HG02763 (cell line): ENCODE results near the gene APOBEC3F.
"Not testable (repeated sequence)": the region's sequence is repeated elsewhere in the genome, so short reads cannot be mapped to it uniquely, and the experiment has no call there.

Experiments used
- ATAC-seq: cut with Tn5 transposase; IDR thresholded peaks from one replicate; pipeline ENCODE4 v1.9.1; 2021; ENCODE audit warnings: mild to moderate bottlenecking, moderate library complexity; ENCODE audit not compliant: unreplicated experiment

The APOBEC3F gene

GRCh38 chr22:39068033-39068785, 27.5 kb downstream of the APOBEC3F start:
- no peak for ATAC-seq

- ATAC-seq = no peak
These were observed 29.5 kb downstream of the APOBEC3F start for GRCh38 chr22:39070186-39070585.

- not testable (repeated sequence) for ATAC-seq
These were observed 31.9 kb downstream of the APOBEC3F start for GRCh38 chr22:39072581-39072981.

GRCh38 chr22:39073981-39074380, 33.3 kb downstream of the APOBEC3F start:
- ATAC-seq = no peak

- ATAC-seq = not testable (repeated sequence)
These were observed 35.7 kb downstream of the APOBEC3F start for GRCh38 chr22:39076155-39077025.

GRCh38 chr22:39077026-39077840, 36.6 kb downstream of the APOBEC3F start, which contains the start of gene APOBEC3G:
APOBEC3G (plus strand) TSS chr22:39077275; CDS start chr22:39077362, 87 bp downstream.
- ATAC-seq = peak; percentile 75

GRCh38 chr22:39077912-39078311, 37.2 kb downstream of the APOBEC3F start:
- not testable (repeated sequence) for ATAC-seq

GRCh38 chr22:39078329-39078728, 37.7 kb downstream of the APOBEC3F start:
- no peak for ATAC-seq

GRCh38 chr22:39079054-39079637, 38.5 kb downstream of the APOBEC3F start:
- ATAC-seq = not testable (repeated sequence)

- no peak for ATAC-seq
These were observed 39.5 kb downstream of the APOBEC3F start for GRCh38 chr22:39080052-39080762.

GRCh38 chr22:39081016-39081415, 40.4 kb downstream of the APOBEC3F start:
- ATAC-seq = no peak

GRCh38 chr22:39081598-39081997, 40.9 kb downstream of the APOBEC3F start:
- no peak for ATAC-seq

GRCh38 chr22:39083212-39084165, 42.8 kb downstream of the APOBEC3F start:
- ATAC-seq = no peak

GRCh38 chr22:39084666-39085065, 44.0 kb downstream of the APOBEC3F start:
- ATAC-seq = no peak

GRCh38 chr22:39087098-39087497, 46.4 kb downstream of the APOBEC3F start:
- ATAC-seq = no peak

- no peak for ATAC-seq
These were observed 47.4 kb downstream of the APOBEC3F start for GRCh38 chr22:39087881-39088684.

GRCh38 chr22:39088685-39089032, 48.0 kb downstream of the APOBEC3F start:
- no peak for ATAC-seq

GRCh38 chr22:39089928-39090327, 49.3 kb downstream of the APOBEC3F start:
- ATAC-seq = no peak
